Measurements from ENCODE around the gene CD74.
A peak's percentile ranks its signal among the peaks of the same experiment; 100 is the strongest.

Gene CD74

DNA sequence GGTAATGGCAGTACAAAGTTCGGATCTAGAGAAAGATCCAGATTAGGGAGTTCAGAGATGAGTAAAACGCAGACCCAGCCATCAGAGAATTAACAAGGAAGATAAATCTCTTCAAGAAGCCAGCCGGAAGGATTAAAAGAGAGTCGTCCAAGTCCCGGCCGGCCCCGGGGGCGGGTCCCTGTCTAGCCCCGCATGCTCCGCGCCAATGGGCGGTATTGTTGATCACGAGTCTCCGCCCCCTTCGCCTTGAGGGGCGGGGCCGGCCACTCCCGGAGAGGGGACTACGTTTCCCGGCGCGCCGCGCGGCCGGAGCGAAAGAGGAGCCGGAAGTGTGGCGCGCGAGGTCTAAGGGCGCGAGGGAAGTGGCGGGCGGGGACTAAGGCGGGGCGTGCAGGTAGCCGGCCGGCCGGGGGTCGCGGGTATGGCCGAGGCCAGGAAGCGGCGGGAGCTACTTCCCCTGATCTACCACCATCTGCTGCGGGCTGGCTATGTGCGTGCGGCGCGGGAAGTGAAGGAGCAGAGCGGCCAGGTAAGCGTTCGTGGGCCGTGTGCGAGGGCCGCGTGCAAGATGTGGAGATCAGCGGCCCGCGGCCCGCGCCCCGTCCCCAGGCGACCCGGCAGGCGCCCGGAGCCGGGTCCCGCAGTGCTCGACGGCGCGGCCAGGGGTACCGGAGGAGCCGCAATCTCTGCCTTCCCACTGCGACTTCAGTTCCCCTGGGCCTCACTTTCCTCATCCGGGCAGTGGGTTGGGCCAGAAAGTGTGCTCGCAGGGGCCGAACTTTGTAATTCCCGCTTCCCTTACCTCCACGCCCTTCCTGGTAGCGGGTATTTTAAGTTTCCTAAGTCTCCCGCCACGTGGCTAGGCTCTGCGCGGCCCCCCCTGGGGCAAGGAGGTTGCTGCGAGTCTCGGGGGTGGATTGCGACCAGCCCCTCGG is 55.1 kb downstream of the CD74 start, which contains the start of gene TCOF1:
Gene TCOF1, plus strand, starts transcription at position 372 of the 935 bp plus-strand sequence. Its CDS starts 50 bp downstream, at position 422.
- peak within 1 kb of the TSS; percentile 91 for H3K4me3 ChIP-seq (ENCODE audit: low read depth, low read length)
- peak; percentile 79 for DNase-seq (ENCODE audit: low read depth)
- TF ChIP-seq, protein P1, sequence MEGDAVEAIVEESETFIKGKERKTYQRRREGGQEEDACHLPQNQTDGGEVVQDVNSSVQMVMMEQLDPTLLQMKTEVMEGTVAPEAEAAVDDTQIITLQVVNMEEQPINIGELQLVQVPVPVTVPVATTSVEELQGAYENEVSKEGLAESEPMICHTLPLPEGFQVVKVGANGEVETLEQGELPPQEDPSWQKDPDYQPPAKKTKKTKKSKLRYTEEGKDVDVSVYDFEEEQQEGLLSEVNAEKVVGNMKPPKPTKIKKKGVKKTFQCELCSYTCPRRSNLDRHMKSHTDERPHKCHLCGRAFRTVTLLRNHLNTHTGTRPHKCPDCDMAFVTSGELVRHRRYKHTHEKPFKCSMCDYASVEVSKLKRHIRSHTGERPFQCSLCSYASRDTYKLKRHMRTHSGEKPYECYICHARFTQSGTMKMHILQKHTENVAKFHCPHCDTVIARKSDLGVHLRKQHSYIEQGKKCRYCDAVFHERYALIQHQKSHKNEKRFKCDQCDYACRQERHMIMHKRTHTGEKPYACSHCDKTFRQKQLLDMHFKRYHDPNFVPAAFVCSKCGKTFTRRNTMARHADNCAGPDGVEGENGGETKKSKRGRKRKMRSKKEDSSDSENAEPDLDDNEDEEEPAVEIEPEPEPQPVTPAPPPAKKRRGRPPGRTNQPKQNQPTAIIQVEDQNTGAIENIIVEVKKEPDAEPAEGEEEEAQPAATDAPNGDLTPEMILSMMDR (IDR thresholded peaks at IDR 0.05; ENCODE audit: low read depth, low read length, missing control alignments): no peak

DNA sequence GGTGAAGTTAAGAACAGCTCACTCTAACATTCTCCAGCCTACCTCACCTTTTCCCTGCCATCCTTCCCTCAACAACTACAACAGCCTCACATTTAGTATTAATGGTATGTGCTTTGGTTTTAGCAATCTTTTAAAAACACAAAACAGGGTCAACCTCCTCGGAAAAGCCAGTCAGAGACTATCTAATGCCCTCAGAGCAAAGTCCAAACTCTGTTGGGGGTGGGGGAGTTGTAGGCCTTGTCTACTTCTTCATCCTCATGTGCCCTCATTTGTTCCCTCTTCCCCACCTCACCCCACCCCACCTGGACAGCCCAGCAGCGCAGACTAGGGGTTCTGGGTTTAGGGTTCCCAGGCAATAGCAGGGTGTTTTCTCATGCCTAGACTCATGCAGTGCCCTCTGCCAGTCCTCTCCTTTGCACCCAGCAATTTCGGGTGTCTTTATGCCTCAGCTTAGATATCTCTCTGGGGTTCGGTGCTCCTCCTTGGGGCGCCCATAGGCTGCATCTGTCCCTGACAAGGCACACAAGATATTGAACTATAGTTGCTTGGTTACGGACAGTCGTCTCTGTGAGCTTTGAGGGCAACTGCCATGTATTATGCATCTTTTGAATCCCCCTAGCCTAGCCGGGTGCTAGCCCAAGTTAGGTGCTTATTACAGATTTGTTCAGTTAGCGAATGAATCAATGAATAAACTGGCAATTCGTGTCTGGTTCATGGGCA is 56.0 kb downstream of the CD74 start:
- H3K4me3 ChIP-seq (ENCODE audit: low read depth, low read length): peak overlapping the region; percentile 36
- TF ChIP-seq, protein P1 (IDR thresholded peaks at IDR 0.05; ENCODE audit: low read depth, low read length, missing control alignments): no peak
- DNase-seq (ENCODE audit: low read depth): no peak

DNA sequence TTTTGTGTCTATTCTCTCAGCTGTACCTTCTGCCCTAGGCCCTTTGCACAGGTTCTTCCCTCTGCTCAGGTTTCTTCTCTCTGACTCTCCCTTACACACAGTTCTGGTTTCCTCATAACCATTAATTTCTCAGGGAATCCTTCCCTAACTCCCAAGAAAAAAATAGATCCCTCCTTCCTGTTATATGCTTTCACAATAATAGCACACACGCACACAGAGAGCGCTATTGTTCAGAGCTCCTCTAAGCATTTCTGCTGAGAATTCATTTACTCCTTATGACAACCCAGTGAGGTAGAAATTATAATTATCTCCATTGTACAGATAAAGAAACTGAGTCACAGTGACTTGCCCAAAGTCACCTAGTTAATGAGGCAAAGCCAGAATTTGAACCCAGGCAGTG is 56.9 kb downstream of the CD74 start:
- TF ChIP-seq, protein P1 (IDR thresholded peaks at IDR 0.05; ENCODE audit: low read depth, low read length, missing control alignments): no peak
- H3K4me3 ChIP-seq (ENCODE audit: low read depth, low read length): no peak overlapping the region
- no peak for DNase-seq (ENCODE audit: low read depth)

DNA sequence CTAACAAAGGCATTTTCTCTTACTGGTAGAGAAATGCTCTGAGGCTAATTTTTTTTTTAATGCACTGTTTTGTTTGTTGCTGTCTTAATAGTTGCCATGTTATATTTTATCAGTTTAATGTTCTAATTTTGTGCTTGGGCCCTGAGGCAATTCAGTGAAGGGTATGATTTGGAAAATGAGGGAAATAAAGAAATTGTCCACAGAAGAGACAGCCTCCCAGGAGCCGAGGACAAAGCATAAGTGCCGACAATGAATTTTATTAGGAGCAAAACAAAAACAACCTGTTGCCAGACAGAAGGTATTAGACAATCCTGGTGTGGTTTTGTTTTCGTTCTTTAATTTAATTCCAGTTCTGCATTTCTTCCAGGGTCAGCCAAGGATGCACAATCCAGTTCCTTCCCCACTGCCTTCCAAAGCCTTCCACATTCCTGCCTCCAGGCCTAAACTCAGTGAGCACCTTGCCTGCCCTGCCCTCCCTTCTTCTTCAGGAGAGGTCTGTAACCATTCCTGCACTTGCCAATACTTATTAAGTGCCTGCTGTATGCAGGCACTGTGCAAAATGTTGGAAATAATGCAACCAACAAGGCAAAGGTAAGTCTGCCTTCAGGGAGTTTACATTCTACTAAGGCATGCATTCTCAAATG is 59.6 kb downstream of the CD74 start:
- no peak overlapping the region for H3K4me3 ChIP-seq (ENCODE audit: low read depth, low read length)
- TF ChIP-seq, protein P1 (IDR thresholded peaks at IDR 0.05; ENCODE audit: low read depth, low read length, missing control alignments): no peak
- DNase-seq (ENCODE audit: low read depth): no peak

DNA sequence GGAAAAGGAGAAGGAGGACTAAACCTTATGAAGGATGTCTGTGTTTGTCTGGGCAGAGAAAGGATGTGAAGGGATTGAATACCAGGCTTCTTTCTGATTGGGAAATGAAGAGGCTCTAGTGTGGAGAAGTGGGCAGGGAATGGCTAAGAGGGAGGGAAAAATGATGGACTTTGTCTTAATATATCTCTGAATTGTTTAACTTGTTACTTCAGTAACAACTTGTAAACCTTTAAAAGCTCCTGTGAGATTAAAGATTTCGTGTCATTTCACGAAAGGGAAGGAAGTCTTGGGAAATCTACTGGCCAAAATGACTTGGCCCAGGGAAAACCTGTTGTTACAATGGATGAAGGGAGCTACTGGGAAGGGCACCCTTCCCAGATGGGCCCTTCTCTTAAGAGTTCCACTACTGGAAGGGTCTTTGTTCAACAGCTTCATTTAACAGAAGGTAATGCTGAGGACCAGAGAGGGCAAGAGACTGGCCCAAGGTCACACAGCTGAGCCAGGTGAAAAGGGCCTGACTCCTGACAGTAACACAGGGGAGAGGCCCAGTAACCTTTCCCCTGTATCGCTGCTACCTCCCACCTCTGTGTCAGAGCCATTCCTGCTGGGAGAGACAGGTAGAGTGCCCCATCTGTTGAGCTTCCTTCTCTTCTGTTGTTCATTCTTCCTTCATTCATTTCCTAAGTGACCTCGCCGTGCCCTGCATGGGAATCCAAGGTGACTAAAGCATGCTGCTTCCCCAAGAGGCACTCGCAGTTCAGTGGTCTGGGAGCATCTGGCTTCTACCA is 60.3 kb downstream of the CD74 start:
- DNase-seq (ENCODE audit: low read depth): no peak
- no peak overlapping the region for H3K4me3 ChIP-seq (ENCODE audit: low read depth, low read length)
- TF ChIP-seq, protein P1 (IDR thresholded peaks at IDR 0.05; ENCODE audit: low read depth, low read length, missing control alignments): no peak

Measured in GM12864 (cell line).